NCI-H774 (cell line): ENCODE results near the gene RBM22.

Experiments used
- DNase-seq: peaks from one replicate; lab custom pipeline; 2025; lab: John Stamatoyannopoulos, UW

RBM22 gene

GRCh38 chr5:150651924-150652671, 48.8 kb downstream of the RBM22 start:
- no peak for DNase-seq

GRCh38 chr5:150651382-150651781, 49.5 kb downstream of the RBM22 start:
- DNase-seq: no peak

- DNase-seq: no peak
Observed at GRCh38 chr5:150650021-150651006, 50.5 kb downstream of the RBM22 start.

GRCh38 chr5:150649108-150650020, 51.5 kb downstream of the RBM22 start:
- DNase-seq: no peak

- DNase-seq: no peak
Observed at GRCh38 chr5:150648294-150649107, 52.4 kb downstream of the RBM22 start.

GRCh38 chr5:150647275-150648251, 53.3 kb downstream of the RBM22 start:
- DNase-seq: no peak

GRCh38 chr5:150645070-150645700, 55.7 kb downstream of the RBM22 start:
- no peak for DNase-seq

GRCh38 chr5:150644514-150644913, 56.3 kb downstream of the RBM22 start:
- no peak for DNase-seq

- DNase-seq: no peak
Observed at GRCh38 chr5:150644058-150644457, 56.8 kb downstream of the RBM22 start.

GRCh38 chr5:150642991-150643710, 57.7 kb downstream of the RBM22 start:
- no peak for DNase-seq

GRCh38 chr5:150642567-150642927, 58.3 kb downstream of the RBM22 start:
- no peak for DNase-seq

GRCh38 chr5:150641824-150642566, 58.9 kb downstream of the RBM22 start:
- DNase-seq: no peak

- DNase-seq: no peak
Observed at GRCh38 chr5:150641006-150641570, 59.8 kb downstream of the RBM22 start.
